Right renal pelvis (tissue), 4 donors: Measurements from ENCODE around the gene BMP6. TPM values are rescaled to one million over a fixed set of nuclear protein-coding genes. Genes with fewer than 3 reads are reported as not detected.
"Not testable (repeated sequence)": the region's sequence is repeated elsewhere in the genome, so short reads cannot be mapped to it uniquely, and the experiment has no call there.

Experiments
- DNase-seq, 4 donors: peaks; one replicate each; pipeline ENCODE4 v3.0.0-alpha.2; 2013; ENCODE audit warnings: low read depth in 4 of 4, low spot score in 3 of 4, missing footprints in 1 of 4
- polyA plus RNA-seq, 4 donors: library from polyadenylated mRNA; unstranded; fragments of 120-200 nt; gene quantifications; one replicate each; pipeline ENCODE4 v1.2.1, GENCODE V29; 2013; ENCODE audit not compliant: insufficient read length in 4 of 4

The BMP6 gene
- polyA plus RNA-seq, 4 donors = 7.4 to 8.7 (median 7.6) TPM

- no peak for DNase-seq
Measured at GRCh38 chr6:7784706-7785105, 58.8 kb downstream of the BMP6 start.

- peak in 2 of 4 donors; percentile 34 to 63 for DNase-seq
Measured at GRCh38 chr6:7785243-7786035, 59.5 kb downstream of the BMP6 start.

- no peak for DNase-seq
Measured at GRCh38 chr6:7786214-7786661, 60.3 kb downstream of the BMP6 start.

- no peak for DNase-seq
Measured at GRCh38 chr6:7787137-7787608, 61.3 kb downstream of the BMP6 start.

- DNase-seq = no peak
Measured at GRCh38 chr6:7787731-7788130, 61.8 kb downstream of the BMP6 start.

GRCh38 chr6:7794509-7794908 is 68.6 kb downstream of the BMP6 start:
- DNase-seq = no peak

- DNase-seq = no peak
Measured at GRCh38 chr6:7797386-7797785, 71.5 kb downstream of the BMP6 start.

- no peak for DNase-seq
Measured at GRCh38 chr6:7798751-7799150, 72.9 kb downstream of the BMP6 start.

- DNase-seq = no peak
Measured at GRCh38 chr6:7802662-7803061, 76.8 kb downstream of the BMP6 start.

GRCh38 chr6:7803214-7803613 is 77.3 kb downstream of the BMP6 start:
- no peak for DNase-seq

GRCh38 chr6:7805078-7805849 is 79.4 kb downstream of the BMP6 start:
- DNase-seq = no peak

GRCh38 chr6:7805850-7806214 is 79.9 kb downstream of the BMP6 start:
- DNase-seq = no peak

GRCh38 chr6:7806711-7807110 is 80.8 kb downstream of the BMP6 start:
- DNase-seq = no peak

- DNase-seq = no peak
Measured at GRCh38 chr6:7809346-7809745, 83.4 kb downstream of the BMP6 start.

- DNase-seq = no peak
Measured at GRCh38 chr6:7811441-7811840, 85.5 kb downstream of the BMP6 start.

GRCh38 chr6:7812623-7813022 is 86.7 kb downstream of the BMP6 start:
- DNase-seq = no peak

- DNase-seq = no peak
Measured at GRCh38 chr6:7813193-7813592, 87.3 kb downstream of the BMP6 start.

- no peak for DNase-seq
Measured at GRCh38 chr6:7813704-7814103, 87.8 kb downstream of the BMP6 start.

- no peak for DNase-seq
Measured at GRCh38 chr6:7815716-7816115, 89.8 kb downstream of the BMP6 start.

- not testable (repeated sequence) for DNase-seq
Measured at GRCh38 chr6:7817184-7817583, 91.3 kb downstream of the BMP6 start.

- DNase-seq = no peak
Measured at GRCh38 chr6:7818257-7819214, 92.6 kb downstream of the BMP6 start.
